Liver (tissue), 9 donors: ENCODE measurements around the gene HAUS5. TPM values are rescaled to one million over a fixed set of nuclear protein-coding genes. Genes with fewer than 3 reads are reported as not detected.
"Not testable (repeated sequence)": the region's sequence is repeated elsewhere in the genome, so short reads cannot be mapped to it uniquely, and the experiment has no call there.

Experiments used
- DNase-seq: peaks from one replicate; pipeline ENCODE4 v3.0.0-alpha.2; 2017; ENCODE audit warnings: low spot score
- H3K27ac ChIP-seq, 2 donors: one replicate each; pipeline ENCODE4 v1.7.0; 2013; ENCODE audit warnings: inconsistent platforms in 2 of 2, low read length in 2 of 2, control low read depth in 1 of 2, low read depth in 1 of 2, mild to moderate bottlenecking in 1 of 2
- H3K27me3 ChIP-seq, 4 donors: one replicate each; pipeline versions ENCODE4 v1.6.1 to v1.7.0; 2013; ENCODE audit warnings: low read length in 3 of 4, inconsistent platforms in 1 of 4, mild to moderate bottlenecking in 1 of 4, moderate library complexity in 1 of 4; ENCODE audit not compliant: control insufficient read depth in 4 of 4, insufficient read depth in 4 of 4
- H3K36me3 ChIP-seq, 4 donors: one replicate each; pipeline versions ENCODE4 v1.6.1 to v1.7.0; 2013; ENCODE audit warnings: low read length in 3 of 4, mild to moderate bottlenecking in 3 of 4, low read depth in 1 of 4, moderate library complexity in 1 of 4; ENCODE audit not compliant: control insufficient read depth in 4 of 4, insufficient read depth in 3 of 4
- H3K4me1 ChIP-seq, 4 donors: one replicate each; pipeline versions ENCODE4 v1.6.1 to v1.7.0; 2013; ENCODE audit warnings: low read length in 3 of 4, mild to moderate bottlenecking in 3 of 4, moderate library complexity in 1 of 4; ENCODE audit not compliant: control insufficient read depth in 4 of 4, insufficient read depth in 4 of 4
- H3K4me3 ChIP-seq, 3 donors: one replicate each; pipeline versions ENCODE4 v1.6.1 to v1.7.0; 2013; ENCODE audit warnings: low read length in 3 of 3, control low read depth in 1 of 3, low read depth in 1 of 3, mild to moderate bottlenecking in 1 of 3
- H3K9ac ChIP-seq, 2 donors: one replicate each; pipeline ENCODE4 v1.7.0; 2013; ENCODE audit warnings: low read length in 2 of 2, mild to moderate bottlenecking in 2 of 2, moderate library complexity in 2 of 2, control low read depth in 1 of 2, low read depth in 1 of 2
- H3K9me3 ChIP-seq, 4 donors: one replicate each; pipeline versions ENCODE4 v1.6.1 to v1.7.0; 2013; ENCODE audit warnings: low read length in 3 of 4; ENCODE audit not compliant: control insufficient read depth in 4 of 4
- ATF3 ChIP-seq: IDR thresholded peaks from 2 replicates; pipeline ENCODE4 v1.6.1; 2016; ENCODE audit warnings: antibody characterized with exemption
- CTCF ChIP-seq: fragments of 150-350 bp; IDR thresholded peaks from 2 replicates; pipeline ENCODE4 v1.5.1; 2017; ENCODE audit warnings: improper control_type of control experiment, low read depth, low read length; ENCODE audit not compliant: missing input control
- FOXA1 ChIP-seq: IDR thresholded peaks from 2 replicates; pipeline ENCODE4 v1.6.1; 2016; ENCODE audit warnings: antibody characterized with exemption
- FOXA2 ChIP-seq: IDR thresholded peaks from 2 replicates; pipeline ENCODE4 v1.6.1; 2016; ENCODE audit warnings: antibody characterized with exemption
- HNF4A ChIP-seq, 2 donors: conservative IDR thresholded peaks; 2 replicates each; pipeline ENCODE4 v1.6.1; 2016; ENCODE audit warnings: antibody characterized with exemption in 2 of 2, mild to moderate bottlenecking in 2 of 2
- HNF4G ChIP-seq: IDR thresholded peaks from 2 replicates; pipeline ENCODE4 v1.6.1; 2016; ENCODE audit warnings: antibody characterized with exemption
- MAX ChIP-seq: IDR thresholded peaks from 2 replicates; pipeline ENCODE4 v1.6.1; 2016; ENCODE audit warnings: antibody characterized with exemption
- NR2F2 ChIP-seq: IDR thresholded peaks from 2 replicates; pipeline ENCODE4 v1.6.1; 2016; ENCODE audit warnings: antibody characterized with exemption
- REST ChIP-seq: IDR thresholded peaks from 2 replicates; pipeline ENCODE4 v1.6.1; 2016; ENCODE audit warnings: antibody characterized with exemption, mild to moderate bottlenecking
- RXRA ChIP-seq, 2 donors: IDR thresholded peaks; 2 replicates each; pipeline ENCODE4 v1.6.1; 2017 to 2018; ENCODE audit warnings: antibody characterized with exemption in 2 of 2, mild to moderate bottlenecking in 1 of 2
- SP1 ChIP-seq: IDR thresholded peaks from 2 replicates; pipeline ENCODE4 v1.6.1; 2018; ENCODE audit warnings: antibody characterized with exemption, mild to moderate bottlenecking
- YY1 ChIP-seq: IDR thresholded peaks from 2 replicates; pipeline ENCODE4 v1.6.1; 2016; ENCODE audit warnings: antibody characterized with exemption, mild to moderate bottlenecking
- WGBS: extraction: QIAGEN DNeasy Blood & Tissue Kit; methylation state at CpG from one replicate; pipeline ENCODE4 v1.1.7; 2013; 5-methylcytosine and 5-hydroxymethylcytosine counted together
- polyA plus RNA-seq, 2 donors: library from polyadenylated mRNA; stranded (reverse) in 1 of 2; unstranded in 1 of 2; fragments of 200-250 nt in 1 of 2; fragments of >200 nt in 1 of 2; fragmentation: Nextera tagmentation in 1 of 2; extraction: Ambion mirVana in 1 of 2; gene quantifications; one replicate each; pipeline versions ENCODE4 v1.2.1 to v1.2.3, GENCODE V29; 2013 to 2015
- total RNA-seq, 2 donors: library from RNA; depleted of rRNA; stranded (reverse); fragments of >200 nt; gene quantifications; one replicate each; pipeline ENCODE4 v1.2.3, GENCODE V29; 2014
- donor health status: healthy.
- donor health status: healthy.
- donor health status: healthy.
- donor health status: healthy.
- donor health status: healthy.

Gene HAUS5
- total and polyA plus RNA-seq, 4 donors: 1.9 to 7.3 (median 2.3) TPM

- TF ChIP-seq CTCF: no peak
Observed at GRCh38 chr19:35648017-35648961, 35.8 kb downstream of the HAUS5 start, which contains the start of gene COX6B1 (continued).

- H3K27me3 ChIP-seq: no peaks in the 10 kb centered on the region
- no peak for DNase-seq
- H3K4me3 ChIP-seq: no peak overlapping the region
- WGBS: 85% methylated on average over 9 of the region's 9 CpGs
- H3K36me3 ChIP-seq: peaks cover 7 to 30% (median 14%) of the 10 kb centered on the region in 4 donors
- no peak for TF ChIP-seq ATF3
- TF ChIP-seq CTCF: no peak
- no peak for TF ChIP-seq YY1
- TF ChIP-seq SP1: no peak
- no peak for TF ChIP-seq FOXA2
- TF ChIP-seq REST: no peak
- no peak for TF ChIP-seq FOXA1
- no peak for TF ChIP-seq NR2F2
- no peak for TF ChIP-seq MAX
- no peak for TF ChIP-seq HNF4G
- no peak for TF ChIP-seq HNF4A (conservative IDR thresholded peaks at IDR 0.05)
- no peak for TF ChIP-seq RXRA (IDR thresholded peaks at IDR 0.05)
- H3K27ac ChIP-seq: no peak overlapping the region
- no peaks in the 10 kb centered on the region for H3K9me3 ChIP-seq
- no peak overlapping the region for H3K9ac ChIP-seq
- peaks cover 5 to 14% (median 9%) of the 10 kb centered on the region in 4 donors for H3K4me1 ChIP-seq
Observed at GRCh38 chr19:35650581-35650980, 38.0 kb downstream of the HAUS5 start.

GRCh38 chr19:35654828-35655227, 42.3 kb downstream of the HAUS5 start:
- not testable (repeated sequence) for H3K9me3 ChIP-seq, H3K4me1 ChIP-seq, DNase-seq, H3K27ac ChIP-seq, H3K9ac ChIP-seq, H3K27me3 ChIP-seq, H3K4me3 ChIP-seq
- H3K36me3 ChIP-seq: peaks cover 18 to 63% (median 31%) of the 10 kb centered on the region in 4 donors
- WGBS: 94% methylated on average over 6 of the region's 6 CpGs
